HG02970 (cell line): ENCODE data around the gene NUTM2A.
"Not testable (repeated sequence)": the region's sequence is repeated elsewhere in the genome, so short reads cannot be mapped to it uniquely, and the experiment has no call there.

Source experiments
- ATAC-seq: cut with Tn5 transposase; IDR thresholded peaks from one replicate; pipeline ENCODE4 v1.9.1; 2021; ENCODE audit warnings: mild to moderate bottlenecking, moderate library complexity, moderate number of reproducible peaks; ENCODE audit not compliant: unreplicated experiment, low FRiP score

Gene NUTM2A, protein sequence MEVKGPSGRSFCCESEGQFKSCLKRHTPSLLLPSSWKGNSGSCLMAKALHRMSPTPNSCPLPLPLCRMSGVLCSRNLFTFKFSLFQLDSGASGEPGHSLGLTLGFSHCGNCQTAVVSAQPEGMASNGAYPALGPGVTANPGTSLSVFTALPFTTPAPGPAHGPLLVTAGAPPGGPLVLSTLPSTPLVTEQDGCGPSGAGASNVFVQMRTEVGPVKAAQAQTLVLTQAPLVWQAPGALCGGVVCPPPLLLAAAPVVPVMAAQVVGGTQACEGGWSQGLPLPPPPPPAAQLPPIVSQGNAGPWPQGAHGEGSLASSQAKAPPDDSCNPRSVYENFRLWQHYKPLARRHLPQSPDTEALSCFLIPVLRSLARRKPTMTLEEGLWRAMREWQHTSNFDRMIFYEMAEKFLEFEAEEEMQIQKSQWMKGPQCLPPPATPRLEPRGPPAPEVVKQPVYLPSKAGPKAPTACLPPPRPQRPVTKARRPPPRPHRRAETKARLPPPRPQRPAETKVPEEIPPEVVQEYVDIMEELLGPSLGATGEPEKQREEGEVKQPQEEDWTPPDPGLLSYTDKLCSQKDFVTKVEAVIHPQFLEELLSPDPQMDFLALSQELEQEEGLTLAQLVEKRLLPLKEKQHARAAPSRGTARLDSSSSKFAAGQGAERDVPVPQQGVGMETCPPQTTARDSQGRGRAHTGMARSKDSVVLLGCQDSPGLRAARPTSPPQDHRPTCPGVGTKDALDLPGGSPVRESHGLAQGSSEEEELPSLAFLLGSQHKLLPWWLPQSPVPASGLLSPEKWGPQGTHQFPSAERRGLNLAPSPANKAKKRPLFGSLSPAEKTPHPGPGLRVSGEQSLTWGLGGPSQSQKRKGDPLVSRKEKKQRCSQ

DNA sequence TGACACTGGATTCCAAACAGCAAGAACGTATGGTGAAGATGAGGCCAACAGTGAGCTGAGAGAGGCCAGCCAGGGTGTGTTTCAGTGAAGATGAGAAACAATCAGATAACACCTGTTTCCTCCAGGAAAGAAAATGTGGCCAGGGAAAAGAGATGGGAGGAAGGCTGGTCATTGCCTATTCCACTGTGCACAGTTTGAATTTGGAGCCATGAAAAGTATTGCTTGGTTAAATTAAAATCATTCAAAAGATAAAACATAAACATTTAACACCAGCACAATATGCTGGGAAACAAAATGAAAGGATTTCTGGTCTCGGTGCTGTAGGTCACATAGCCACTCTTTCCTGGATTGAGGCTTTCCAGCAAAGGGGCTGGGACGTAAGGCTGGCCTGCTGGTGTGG, at the start of gene NUTM2A:
TSS of gene NUTM2A (plus strand) at position 301 of the 400 bp plus-strand sequence. CDS start 383 bp downstream, outside the sequence.
- not testable (repeated sequence) for ATAC-seq

DNA sequence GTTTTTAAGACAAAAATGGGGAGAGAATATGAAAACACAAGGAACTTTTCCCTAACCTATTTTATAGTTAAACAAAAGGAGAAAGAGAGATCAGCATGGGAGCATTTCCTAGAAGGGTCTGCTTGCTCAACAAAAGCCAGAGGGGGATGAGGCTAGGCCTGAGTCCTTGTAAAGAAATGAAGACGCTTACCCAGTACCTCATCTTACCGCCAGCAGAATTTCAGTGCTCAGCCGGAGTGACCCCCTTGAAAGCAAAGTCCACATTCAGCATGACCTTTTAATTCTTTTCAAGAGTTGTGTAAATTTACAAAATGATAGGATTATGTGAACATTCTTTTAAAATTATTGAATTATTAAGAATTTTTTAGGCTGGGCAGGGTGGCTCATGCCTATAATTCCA, 47.7 kb upstream of the NUTM2A start:
- not testable (repeated sequence) for ATAC-seq

DNA sequence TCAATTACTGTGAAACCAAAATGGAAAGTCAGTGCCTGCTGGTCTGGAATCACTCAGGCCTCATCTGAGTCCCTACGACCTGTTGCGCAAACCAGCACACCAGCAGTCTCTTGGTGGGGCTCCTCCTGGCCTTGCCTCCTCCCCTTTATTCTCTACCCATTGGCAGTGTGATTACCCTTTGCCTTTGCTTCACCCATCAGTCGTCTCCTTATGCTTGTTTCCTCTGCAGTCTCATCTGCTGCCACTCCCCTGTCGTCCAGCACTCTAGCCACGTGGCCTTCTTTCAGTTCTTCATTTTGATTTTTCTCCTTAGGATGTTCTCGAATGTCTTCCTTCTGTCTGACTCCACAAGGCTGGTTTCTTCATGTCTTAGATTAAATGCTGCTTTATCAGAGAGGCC, 40.8 kb upstream of the NUTM2A start:
- ATAC-seq = not testable (repeated sequence)

DNA sequence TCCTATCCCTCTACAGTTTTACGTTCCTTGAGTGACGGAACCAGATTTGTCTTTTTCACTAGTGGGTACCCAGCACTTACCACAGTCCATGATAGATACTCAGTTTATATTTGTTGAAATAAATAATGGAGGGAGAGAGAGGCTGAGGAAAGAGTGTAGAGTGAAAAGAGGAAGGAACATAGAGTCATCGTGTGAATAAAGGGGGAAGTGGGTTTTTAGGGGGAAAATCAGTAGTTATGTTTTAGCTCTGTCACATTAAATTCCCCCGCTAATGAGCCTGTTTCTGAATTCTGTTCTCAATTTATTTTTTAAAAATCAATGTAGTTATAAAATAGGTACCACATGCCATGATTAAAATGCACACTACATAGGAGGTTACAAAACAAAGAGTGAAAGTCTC, 39.2 kb upstream of the NUTM2A start:
- ATAC-seq = not testable (repeated sequence)

DNA sequence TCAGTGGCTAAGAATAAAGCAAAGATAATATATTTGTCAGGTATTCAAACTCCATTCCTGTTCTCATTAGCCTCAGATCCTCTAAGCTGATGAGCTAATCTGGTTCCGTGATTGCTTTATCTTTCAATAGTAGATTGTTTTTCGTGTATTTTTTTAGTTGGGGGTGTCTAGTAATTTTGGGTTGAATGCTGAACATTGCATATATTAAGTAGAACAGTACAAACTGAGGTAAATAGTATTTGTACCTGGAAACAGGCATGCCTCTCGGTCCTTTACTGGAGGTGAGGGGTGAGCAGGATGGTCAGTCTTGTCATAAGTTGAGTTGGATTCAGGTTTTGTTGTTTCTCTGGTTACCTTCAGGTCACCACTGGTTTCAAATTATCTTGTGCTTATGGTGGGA, 37.7 kb upstream of the NUTM2A start:
- not testable (repeated sequence) for ATAC-seq

DNA sequence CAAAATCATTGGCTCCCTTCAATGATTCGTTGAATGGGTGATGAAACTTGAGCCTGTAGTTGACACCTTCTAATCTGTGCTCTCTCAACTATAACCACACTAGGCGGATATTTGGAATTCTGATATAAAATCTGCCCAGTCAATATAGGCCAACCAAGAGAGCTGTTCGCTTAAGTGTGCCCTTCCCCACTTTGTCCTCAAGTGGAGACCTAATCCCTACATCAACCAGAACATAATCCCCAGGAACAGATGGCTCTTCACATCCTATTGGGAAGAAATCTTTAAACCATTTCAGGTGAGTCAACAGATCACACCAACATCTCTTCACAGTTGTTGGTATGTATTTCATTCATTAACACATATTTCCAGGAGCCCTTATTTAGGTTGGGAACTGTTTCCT, 33.4 kb upstream of the NUTM2A start:
- not testable (repeated sequence) for ATAC-seq

DNA sequence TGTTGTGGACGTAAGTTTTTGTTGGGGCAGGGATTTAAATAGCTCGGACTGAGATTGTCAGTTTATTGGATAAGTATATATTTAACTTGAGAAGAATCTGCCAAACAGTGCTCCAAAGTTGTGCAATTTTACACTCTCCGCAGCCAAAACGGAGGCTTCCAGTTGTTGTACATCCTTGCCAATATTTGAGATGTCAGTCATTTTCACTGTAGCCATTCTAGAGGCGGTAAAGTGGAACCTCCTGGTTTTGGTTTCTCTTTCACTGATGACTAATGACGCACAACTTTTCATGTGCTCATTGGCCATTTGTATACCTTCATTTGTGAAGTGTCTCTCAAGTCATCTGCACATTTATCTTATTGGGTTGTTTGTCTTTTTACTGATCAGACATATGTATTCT, 24.3 kb upstream of the NUTM2A start:
- ATAC-seq = not testable (repeated sequence)

DNA sequence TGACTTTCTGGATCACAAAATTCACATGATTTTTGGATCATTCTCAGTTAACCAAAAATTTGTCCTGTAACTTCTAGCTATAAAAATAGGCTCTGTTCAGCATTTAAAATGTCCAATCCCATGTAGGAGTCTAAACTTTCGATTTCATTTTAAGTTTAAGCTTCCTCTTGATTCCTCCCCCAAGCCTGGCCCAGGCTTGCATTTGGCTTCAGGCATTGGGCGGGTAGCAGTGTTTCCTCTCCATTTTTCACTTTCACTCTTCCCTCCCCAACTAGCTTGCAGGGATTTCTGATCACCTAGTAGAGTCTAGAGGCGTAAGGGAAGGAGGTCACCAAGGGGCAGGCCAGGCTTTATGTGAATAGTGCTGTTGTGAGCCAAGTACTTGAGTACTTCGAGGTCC, 20.4 kb upstream of the NUTM2A start:
- not testable (repeated sequence) for ATAC-seq

DNA sequence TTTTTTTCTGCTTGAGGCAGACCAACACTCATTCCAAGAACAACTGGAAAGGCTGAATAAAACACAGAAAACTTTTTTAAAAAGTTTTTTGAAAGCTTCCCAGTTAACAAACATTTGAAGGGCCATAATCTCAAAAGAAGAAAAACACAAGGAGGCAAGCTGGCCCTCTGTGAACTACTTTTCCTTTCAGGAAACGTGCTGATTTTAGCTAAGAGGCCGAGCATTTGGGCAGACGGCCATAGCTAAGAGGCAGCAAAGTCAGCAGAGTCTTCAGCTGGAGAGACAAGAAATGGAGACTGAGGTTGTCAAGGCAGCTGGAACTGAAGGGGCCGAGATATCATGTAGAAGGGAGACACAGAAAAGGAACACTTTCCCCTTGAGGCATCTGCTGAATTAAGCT, 18.3 kb upstream of the NUTM2A start:
- not testable (repeated sequence) for ATAC-seq

DNA sequence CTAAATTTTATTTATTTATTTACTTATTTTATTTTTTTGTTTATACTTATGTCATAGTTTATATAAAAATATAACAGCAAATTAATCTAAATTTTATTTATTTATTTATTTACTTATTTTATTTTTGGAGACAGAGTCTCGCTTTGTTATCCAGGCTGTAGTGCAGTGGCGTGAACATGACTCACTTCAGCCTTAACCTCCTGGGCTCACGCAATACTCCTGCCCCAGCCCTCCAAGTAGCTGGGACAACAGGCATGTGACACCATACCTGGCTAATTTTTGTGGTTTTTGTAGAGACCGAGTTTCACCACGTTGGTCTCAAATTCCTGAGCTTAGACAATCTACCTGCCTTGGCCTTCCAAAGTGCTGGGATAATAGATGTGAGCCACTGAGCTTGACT, 14.9 kb upstream of the NUTM2A start:
- ATAC-seq = not testable (repeated sequence)

DNA sequence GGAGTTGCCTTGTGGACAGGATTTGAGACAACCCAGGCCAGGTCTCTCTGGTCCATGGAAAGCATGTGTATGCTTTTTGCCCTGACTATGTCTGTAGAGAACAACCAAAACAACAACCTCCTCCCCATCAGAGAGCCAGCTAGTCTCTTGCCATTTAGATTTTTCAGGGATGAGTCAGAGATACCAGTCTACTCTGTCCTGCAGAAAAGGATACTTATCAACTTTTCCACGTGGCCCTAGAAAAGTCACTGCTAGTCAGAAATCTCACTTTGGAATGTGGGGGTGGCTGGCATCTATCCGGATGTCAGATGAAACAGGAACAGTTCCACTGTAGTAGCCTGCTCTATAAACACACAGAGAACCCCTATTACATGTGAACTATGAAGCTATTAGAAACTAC, 13.4 kb upstream of the NUTM2A start:
- ATAC-seq = not testable (repeated sequence)

DNA sequence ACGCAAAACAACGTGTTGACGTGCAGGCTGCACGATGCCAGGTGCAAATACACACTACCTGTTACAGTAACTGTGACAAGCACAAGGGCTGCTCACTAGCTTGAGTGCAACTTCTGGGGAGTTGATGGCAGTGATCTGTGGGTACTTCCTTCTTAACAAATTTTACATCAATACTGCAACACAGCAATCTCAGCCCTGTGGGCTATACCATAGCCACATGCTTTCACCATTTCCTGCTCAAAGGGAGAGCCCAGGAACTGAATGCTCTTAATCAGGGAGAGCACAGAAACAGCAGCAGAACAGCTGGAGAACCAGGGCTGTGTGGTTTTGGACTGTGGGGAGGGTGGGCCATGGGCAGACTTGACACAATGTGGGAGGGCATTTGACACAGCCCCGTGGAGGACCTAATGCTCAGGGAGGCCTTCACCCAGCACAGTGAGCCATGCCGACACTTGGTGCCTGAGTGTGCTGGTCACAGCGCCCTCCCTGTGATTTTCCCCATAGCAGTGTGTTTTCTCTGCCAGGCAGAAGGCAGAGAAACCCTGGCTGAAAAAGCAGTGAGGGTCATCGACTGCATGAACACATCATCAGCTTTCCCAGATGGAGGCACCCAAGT, 12.0 kb upstream of the NUTM2A start:
- ATAC-seq = not testable (repeated sequence)

DNA sequence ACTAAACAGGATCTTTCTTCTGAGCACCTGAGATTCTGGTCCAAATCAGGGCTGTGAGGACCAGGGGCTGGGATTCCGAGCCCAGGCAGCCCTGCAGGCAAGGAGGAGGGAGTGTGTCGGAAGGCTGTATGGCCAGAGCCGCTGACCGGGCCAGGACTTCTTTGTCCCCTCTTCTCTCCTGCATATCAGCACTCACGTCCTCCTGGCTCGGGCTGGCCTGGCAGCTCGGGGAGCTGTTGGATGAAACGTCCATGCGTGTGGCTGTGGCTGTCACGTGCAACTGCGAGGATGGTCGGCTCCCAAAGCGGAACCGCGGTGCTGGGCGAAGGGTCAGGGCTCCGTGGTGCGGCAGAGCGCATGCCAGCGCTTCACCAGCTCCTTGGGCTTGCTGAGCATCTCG, 11.4 kb upstream of the NUTM2A start:
- ATAC-seq = not testable (repeated sequence)

DNA sequence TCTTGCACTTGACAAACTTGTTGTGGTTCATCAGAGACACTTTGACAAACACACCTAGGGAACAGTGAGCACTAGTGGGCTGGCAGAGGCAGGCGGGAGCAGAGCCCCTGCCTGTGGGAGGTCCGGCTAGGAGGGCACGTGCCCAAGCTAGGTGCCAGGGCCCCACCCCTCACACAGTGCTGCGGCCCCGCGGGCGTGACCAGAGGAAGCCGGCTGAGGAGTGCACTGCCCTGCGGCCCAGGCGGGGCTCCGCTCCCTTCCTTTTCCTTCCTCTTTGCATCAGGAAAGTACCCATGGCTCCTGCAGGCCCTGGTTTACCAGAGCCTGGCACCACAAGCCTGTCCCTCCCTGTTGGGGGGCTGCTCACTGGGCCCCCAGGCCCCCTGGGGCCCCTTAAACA, 9.1 kb upstream of the NUTM2A start:
- not testable (repeated sequence) for ATAC-seq

DNA sequence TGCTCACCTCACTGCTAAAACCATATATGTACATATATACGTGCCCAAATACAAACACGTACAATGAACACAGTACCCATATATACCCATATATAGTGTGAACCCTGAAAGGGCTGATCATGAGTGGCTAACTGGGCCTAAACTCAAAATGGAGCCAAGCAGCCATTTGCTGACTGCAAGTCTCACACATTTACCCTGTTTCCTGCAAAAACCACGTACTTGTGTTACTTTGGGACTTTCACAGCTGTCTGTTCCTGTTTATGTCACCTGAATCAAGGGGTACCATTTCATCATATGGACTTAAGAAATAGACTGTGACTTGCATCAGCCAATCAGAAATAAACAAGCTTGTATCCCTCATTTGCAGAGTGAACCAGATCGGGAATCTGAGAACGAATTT, 5.9 kb upstream of the NUTM2A start:
- ATAC-seq = not testable (repeated sequence)

DNA sequence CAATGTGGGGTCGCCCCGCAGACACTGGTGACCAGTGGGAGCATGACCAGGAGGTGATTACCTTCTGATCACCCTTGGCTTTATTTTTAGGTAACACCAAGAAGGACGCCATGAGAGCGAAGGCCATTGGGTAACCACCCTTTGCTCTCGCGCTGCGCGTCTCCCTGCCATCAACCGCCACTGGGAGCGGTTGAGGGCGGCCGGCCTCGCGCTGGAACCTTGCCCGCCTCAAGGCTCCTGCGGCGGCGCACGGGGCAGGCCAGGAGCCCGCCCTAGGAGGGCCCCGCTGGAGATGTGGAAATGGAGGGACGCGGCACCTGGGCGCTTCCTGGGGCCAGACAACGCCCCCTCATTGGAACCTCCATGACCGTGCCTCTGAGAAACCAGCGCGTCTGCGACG, 2.5 kb upstream of the NUTM2A start:
- ATAC-seq = not testable (repeated sequence)

DNA sequence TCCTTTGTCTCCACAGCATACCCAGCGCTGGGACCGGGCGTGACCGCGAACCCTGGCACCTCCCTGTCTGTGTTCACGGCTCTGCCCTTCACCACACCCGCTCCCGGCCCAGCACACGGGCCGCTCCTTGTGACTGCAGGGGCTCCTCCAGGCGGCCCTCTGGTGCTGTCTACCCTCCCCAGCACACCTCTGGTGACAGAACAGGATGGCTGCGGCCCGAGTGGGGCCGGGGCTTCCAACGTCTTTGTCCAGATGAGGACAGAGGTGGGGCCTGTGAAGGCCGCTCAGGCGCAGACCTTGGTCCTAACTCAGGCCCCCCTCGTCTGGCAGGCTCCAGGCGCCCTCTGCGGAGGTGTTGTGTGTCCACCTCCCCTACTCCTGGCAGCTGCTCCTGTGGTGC, 3.0 kb downstream of the NUTM2A start:
- not testable (repeated sequence) for ATAC-seq

DNA sequence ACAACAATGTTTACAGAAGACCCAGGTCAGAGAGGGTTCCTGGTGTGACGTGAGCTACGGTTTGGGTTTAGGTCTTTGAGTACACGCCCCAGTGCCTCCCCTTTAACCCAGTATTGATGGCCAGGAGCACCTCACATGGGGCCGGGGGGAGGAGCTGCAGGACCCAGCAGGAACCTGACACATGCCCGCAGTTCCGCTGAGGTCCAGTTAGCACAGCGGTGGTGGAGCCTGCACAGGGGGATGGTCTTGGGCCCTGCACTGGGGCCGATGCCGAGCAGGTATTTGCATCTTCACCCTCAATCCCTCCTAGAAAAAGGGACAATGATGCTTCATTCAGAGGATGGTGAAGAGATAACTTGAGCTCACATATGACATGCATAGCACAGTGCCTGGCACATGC, 4.0 kb downstream of the NUTM2A start:
- ATAC-seq = not testable (repeated sequence)

DNA sequence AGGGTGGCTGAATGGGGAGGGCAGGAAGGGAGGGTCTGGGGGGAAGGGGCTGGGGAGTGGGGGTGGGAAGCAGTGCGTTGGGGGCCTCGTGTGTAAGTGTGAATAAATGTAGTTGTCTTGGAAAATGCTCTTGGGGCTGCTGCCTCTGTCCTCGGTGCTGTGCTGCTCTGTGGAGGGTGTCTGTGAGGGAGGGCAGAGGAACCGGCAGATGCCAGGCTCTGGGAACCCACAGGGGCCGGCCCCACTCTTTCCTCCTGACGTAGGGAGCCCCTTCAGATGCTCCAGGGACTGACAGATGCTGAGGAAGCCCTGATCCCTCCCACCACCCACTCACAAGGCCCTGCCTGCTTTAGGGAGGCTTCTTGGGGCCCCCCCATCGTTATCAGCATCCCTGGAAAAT, 9.6 kb downstream of the NUTM2A start:
- not testable (repeated sequence) for ATAC-seq

DNA sequence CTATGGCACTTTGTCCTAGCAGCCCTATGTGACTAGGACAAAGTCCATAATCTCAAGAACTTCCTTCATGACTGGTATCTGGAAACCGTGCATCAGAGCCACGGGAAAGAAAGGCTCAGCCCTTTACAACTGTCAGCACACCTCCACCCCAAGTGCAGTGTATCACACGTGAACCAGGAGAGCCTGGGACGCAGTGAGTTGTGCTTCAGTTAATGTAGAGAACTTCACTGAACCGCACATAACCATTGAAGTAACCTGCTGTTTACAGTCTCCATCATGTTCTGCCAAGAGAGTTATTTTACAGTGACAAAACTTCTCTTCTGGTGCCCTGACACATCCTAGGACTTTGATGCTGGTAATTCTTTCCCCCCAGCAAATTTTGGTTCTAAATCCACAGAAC, 12.0 kb downstream of the NUTM2A start:
- not testable (repeated sequence) for ATAC-seq

DNA sequence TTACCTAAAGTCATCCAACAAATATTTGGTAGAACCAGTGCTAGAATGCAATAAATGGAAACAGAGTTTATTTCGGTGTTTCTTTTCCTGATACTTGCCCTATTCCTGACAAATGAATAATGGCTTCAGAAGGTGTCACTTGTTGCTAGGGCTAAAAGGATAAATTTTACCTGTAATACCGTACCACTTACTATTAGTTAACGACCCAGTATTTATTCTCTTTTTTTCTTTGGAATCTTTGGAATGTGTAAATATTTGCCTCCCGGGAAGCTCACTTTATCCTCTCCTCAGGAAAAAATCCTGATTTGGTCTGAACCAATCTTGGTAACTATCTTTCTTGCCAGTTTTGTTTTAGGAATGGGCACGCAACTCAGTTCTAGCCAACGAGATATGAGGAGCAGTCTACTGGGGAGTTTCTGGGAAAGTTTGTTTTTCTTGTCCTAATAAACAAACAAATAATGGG, 14.1 kb downstream of the NUTM2A start:
- ATAC-seq = not testable (repeated sequence)
